Measurements from ENCODE around the gene NPLOC4. TPM values are rescaled to one million over a fixed set of nuclear protein-coding genes. Genes with fewer than 3 reads are reported as not detected.

Gene NPLOC4
- total and polyA plus RNA-seq, 2 of the 13 experiments (the other 11 are each of a cell fraction or from before 2014, with no cell fraction given), result 57.0 to 97.0 TPM

DNA sequence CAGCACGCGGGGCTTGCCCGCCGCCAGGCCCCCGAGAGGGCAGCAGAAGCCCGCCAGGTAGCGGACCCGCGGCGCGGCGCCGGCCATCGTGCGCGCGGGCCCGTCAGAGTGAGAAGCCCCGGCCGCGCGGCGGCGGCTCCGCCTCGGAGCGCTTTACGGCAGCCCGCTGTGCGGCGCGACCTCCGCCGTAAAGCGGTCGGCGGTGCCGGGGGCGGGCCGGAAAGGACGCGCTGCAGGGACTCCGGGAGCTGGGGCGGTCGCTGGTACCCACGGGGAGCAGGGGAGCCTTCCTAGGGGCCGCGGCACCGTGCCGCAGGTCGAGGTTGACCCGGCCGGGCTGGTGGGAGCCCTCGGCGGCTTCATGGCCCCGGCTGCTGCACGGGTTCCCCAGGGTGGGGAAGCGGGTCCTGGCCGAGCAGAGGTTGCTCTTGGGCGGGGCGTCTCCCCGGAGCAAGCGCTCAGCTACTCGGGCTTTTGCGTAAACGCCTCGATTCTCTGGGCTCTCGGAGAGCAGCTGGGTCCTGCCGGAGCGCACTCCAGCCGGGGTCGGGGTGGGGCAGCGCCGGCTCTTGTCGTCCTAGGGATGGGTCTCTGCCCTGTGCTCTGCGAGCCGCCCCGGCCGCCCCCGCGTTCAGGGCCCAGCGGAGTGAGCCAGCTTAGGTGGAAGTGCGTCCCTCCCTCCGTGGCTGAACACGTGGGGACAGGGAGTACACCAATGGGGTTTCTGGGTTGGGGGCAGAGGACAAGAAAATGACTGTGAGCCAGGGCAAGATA is 84.5 kb downstream of the NPLOC4 start, which contains the start of gene FAAP100 (continued):
- TF ChIP-seq, protein P1, sequence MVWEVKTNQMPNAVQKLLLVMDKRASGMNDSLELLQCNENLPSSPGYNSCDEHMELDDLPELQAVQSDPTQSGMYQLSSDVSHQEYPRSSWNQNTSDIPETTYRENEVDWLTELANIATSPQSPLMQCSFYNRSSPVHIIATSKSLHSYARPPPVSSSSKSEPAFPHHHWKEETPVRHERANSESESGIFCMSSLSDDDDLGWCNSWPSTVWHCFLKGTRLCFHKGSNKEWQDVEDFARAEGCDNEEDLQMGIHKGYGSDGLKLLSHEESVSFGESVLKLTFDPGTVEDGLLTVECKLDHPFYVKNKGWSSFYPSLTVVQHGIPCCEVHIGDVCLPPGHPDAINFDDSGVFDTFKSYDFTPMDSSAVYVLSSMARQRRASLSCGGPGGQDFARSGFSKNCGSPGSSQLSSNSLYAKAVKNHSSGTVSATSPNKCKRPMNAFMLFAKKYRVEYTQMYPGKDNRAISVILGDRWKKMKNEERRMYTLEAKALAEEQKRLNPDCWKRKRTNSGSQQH (CRISPR knock-in tag; IDR thresholded peaks at IDR 0.05; ENCODE audit: low read depth), result peak; percentile 65
- TF ChIP-seq POLR2A (IDR thresholded peaks at IDR 0.05; ENCODE audit: insufficient read depth in 1 of 2, low read depth in 2 of 2, low read length in 2 of 2) (peak; percentile 66 to 90), ZNF549 (CRISPR knock-in tag; IDR thresholded peaks at IDR 0.05) (peak; percentile 78; the same call in 1 of the 2 replicates), ZNF792 (CRISPR knock-in tag; IDR thresholded peaks at IDR 0.05) (peak; percentile 34; the same call in 1 of the 2 replicates), PAWR (CRISPR knock-in tag; IDR thresholded peaks at IDR 0.05; ENCODE audit: borderline replicate concordance) (no peak), GATAD1 (CRISPR knock-in tag; IDR thresholded peaks at IDR 0.05) (peak; percentile 91), ZNF121 (CRISPR knock-in tag; IDR thresholded peaks at IDR 0.05) (peak; percentile 8; the same call in 1 of the 2 replicates), ZNF772 (CRISPR knock-in tag; IDR thresholded peaks at IDR 0.05) (peak; percentile 67; the same call in 1 of the 2 replicates), MED1 (CRISPR knock-in tag; IDR thresholded peaks at IDR 0.05) (peak; percentile 69; the same call in 1 of the 2 replicates), ASH2L (IDR thresholded peaks at IDR 0.05; ENCODE audit: insufficient read length, low read depth, low read length) (peak; percentile 91), RXRA (CRISPR knock-in tag; IDR thresholded peaks at IDR 0.05) (0 out of 2 replicates have a peak, but pooled peaks have one; percentile 35), SSRP1 (CRISPR knock-in tag; IDR thresholded peaks at IDR 0.05) (no peak), ZZZ3 (CRISPR knock-in tag; IDR thresholded peaks at IDR 0.05; ENCODE audit: borderline replicate concordance) (peak; percentile 39; the same call in 1 of the 2 replicates), ZNF138 (CRISPR knock-in tag; IDR thresholded peaks at IDR 0.05; ENCODE audit: low read depth) (0 out of 2 replicates have a peak, but pooled peaks have one; percentile 75), SRSF1 (optimal IDR thresholded peaks at IDR 0.05; ENCODE audit: low read depth, low read length) (peak; percentile 28), ZNF567 (CRISPR knock-in tag; IDR thresholded peaks at IDR 0.05; ENCODE audit: borderline replicate concordance) (0 out of 2 replicates have a peak, but pooled peaks have one; percentile 51), SNAPC2 (CRISPR knock-in tag; IDR thresholded peaks at IDR 0.05) (peak; percentile 80), ZBTB42 (CRISPR knock-in tag; IDR thresholded peaks at IDR 0.05) (peak; percentile 77; the same call in 1 of the 2 replicates), RFX3 (CRISPR knock-in tag; IDR thresholded peaks at IDR 0.05) (no peak), RFXAP (CRISPR knock-in tag; IDR thresholded peaks at IDR 0.05; ENCODE audit: borderline replicate concordance) (peak; percentile 78)
- TF ChIP-seq, protein P2, sequence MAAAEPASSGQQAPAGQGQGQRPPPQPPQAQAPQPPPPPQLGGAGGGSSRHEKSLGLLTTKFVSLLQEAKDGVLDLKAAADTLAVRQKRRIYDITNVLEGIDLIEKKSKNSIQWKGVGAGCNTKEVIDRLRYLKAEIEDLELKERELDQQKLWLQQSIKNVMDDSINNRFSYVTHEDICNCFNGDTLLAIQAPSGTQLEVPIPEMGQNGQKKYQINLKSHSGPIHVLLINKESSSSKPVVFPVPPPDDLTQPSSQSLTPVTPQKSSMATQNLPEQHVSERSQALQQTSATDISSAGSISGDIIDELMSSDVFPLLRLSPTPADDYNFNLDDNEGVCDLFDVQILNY (CRISPR knock-in tag; conservative IDR thresholded peaks at IDR 0.05), result peak; percentile 60; the same call in 1 of the 2 replicates
- TF ChIP-seq, protein P3, sequence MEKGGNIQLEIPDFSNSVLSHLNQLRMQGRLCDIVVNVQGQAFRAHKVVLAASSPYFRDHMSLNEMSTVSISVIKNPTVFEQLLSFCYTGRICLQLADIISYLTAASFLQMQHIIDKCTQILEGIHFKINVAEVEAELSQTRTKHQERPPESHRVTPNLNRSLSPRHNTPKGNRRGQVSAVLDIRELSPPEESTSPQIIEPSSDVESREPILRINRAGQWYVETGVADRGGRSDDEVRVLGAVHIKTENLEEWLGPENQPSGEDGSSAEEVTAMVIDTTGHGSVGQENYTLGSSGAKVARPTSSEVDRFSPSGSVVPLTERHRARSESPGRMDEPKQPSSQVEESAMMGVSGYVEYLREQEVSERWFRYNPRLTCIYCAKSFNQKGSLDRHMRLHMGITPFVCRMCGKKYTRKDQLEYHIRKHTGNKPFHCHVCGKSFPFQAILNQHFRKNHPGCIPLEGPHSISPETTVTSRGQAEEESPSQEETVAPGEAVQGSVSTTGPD (CRISPR knock-in tag; IDR thresholded peaks at IDR 0.05), result no peak
- TF ChIP-seq, protein P4, sequence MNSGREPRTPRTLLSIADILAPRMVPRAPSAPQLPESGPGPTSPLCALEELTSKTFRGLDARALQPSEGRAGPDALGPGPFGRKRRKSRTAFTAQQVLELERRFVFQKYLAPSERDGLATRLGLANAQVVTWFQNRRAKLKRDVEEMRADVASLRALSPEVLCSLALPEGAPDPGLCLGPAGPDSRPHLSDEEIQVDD (CRISPR knock-in tag; IDR thresholded peaks at IDR 0.05; ENCODE audit: borderline replicate concordance), result 0 out of 2 replicates have a peak, but pooled peaks have one; percentile 69
- TF ChIP-seq, protein P5, sequence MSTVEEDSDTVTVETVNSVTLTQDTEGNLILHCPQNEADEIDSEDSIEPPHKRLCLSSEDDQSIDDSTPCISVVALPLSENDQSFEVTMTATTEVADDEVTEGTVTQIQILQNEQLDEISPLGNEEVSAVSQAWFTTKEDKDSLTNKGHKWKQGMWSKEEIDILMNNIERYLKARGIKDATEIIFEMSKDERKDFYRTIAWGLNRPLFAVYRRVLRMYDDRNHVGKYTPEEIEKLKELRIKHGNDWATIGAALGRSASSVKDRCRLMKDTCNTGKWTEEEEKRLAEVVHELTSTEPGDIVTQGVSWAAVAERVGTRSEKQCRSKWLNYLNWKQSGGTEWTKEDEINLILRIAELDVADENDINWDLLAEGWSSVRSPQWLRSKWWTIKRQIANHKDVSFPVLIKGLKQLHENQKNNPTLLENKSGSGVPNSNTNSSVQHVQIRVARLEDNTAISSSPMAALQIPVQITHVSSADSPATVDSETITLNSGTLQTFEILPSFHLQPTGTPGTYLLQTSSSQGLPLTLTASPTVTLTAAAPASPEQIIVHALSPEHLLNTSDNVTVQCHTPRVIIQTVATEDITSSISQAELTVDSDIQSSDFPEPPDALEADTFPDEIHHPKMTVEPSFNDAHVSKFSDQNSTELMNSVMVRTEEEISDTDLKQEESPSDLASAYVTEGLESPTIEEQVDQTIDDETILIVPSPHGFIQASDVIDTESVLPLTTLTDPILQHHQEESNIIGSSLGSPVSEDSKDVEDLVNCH (CRISPR knock-in tag; IDR thresholded peaks at IDR 0.05), result peak; percentile 48; the same call in 1 of the 2 replicates

Measured in HepG2 (cell line).